ENCODE data around the gene RAB21.
"Not testable (repeated sequence)": the region's sequence is repeated elsewhere in the genome, so short reads cannot be mapped to it uniquely, and the experiment has no call there.

DNA sequence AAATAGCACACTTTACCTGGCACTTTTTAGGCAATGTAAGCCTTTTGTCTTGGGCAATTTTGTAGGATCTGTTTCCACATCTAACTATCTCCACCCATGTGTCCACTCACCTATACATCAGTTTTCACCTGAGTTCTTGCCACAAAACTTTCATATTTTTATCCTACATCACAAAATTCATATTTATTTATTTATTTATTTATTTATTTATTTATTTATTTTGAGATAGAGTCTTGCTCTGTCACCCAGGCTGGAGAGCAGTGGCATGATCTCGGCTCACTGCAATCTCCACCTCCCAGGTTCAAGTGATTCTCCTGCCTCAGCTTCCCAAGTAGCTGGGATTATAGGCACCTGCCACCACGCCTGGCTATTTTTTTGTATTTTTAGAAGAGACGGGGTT is 67.4 kb downstream of the RAB21 start:
- TF ChIP-seq CTCF (conservative IDR thresholded peaks at IDR 0.05 in 1 of 2, IDR thresholded peaks at IDR 0.05 in 1 of 2; ENCODE audit: extremely low read depth in 1 of 2, insufficient read depth in 1 of 2, low read depth in 1 of 2, low read length in 2 of 2); EZH2 (IDR thresholded peaks at IDR 0.05; ENCODE audit: borderline replicate concordance, low read length): not testable (repeated sequence)
